Keratinocyte (primary cell): ENCODE measurements around the gene KRT79. TPM values are rescaled to one million over a fixed set of nuclear protein-coding genes. Genes with fewer than 3 reads are reported as not detected.

Experiments
- DNase-seq: peaks from one replicate; pipeline ENCODE4 v3.0.0-alpha.2; 2011; ENCODE audit warnings: low read depth, missing footprints, low spot score
- FAIRE-seq: peaks from 2 replicates; lab custom pipeline; 2011; peaks lifted over from hg19 to GRCh38; lab: Jason Lieb, UNC
- H2AFZ ChIP-seq: 2 replicates; pipeline ENCODE4 v1.6.0; 2012; ENCODE audit warnings: low read length, control low read depth, inconsistent platforms; ENCODE audit not compliant: control insufficient read depth
- H3K27ac ChIP-seq: 2 replicates; pipeline ENCODE4 v1.5.1; 2011; ENCODE audit warnings: low read length; ENCODE audit not compliant: control insufficient read depth, insufficient read depth
- H3K27me3 ChIP-seq: 3 replicates; pipeline ENCODE4 v1.6.0; 2011; ENCODE audit warnings: low read length; ENCODE audit not compliant: control insufficient read depth, insufficient read depth; ENCODE audit errors: extremely low read depth
- H3K36me3 ChIP-seq, 2 experiments: 2 replicates in 1 of 2; 3 replicates in 1 of 2; pipeline ENCODE4 v1.5.1; 2011; ENCODE audit warnings: low read length in 2 of 2, mild to moderate bottlenecking in 1 of 2; ENCODE audit not compliant: control insufficient read depth in 2 of 2, insufficient read depth in 2 of 2; ENCODE audit errors: extremely low read depth in 1 of 2
- H3K4me1 ChIP-seq: 3 replicates; pipeline ENCODE4 v1.5.1; 2011; ENCODE audit warnings: low read length; ENCODE audit not compliant: control insufficient read depth, insufficient read depth; ENCODE audit errors: extremely low read depth
- H3K4me2 ChIP-seq: 3 replicates; pipeline ENCODE4 v1.6.0; 2011; ENCODE audit warnings: low read depth, low read length; ENCODE audit not compliant: control insufficient read depth, insufficient read depth; ENCODE audit errors: extremely low read depth
- H3K4me3 ChIP-seq, 3 experiments: fragments of 200-600 bp in 1 of 3; sonication (generic) in 1 of 3; 2 replicates in 2 of 3; 3 replicates in 1 of 3; pipeline ENCODE4 v1.5.1; 2011 to 2016; ENCODE audit warnings: low read length in 3 of 3, mild to moderate bottlenecking in 3 of 3, control low read depth in 2 of 3, inconsistent platforms in 1 of 3, low read depth in 1 of 3, mixed read lengths in 1 of 3, mixed run types in 1 of 3, moderate library complexity in 1 of 3; ENCODE audit not compliant: control insufficient read depth in 2 of 3, insufficient read depth in 2 of 3; ENCODE audit errors: extremely low read depth in 1 of 3
- H3K79me2 ChIP-seq: 2 replicates; pipeline ENCODE4 v1.6.0; 2012; ENCODE audit warnings: low read length; ENCODE audit not compliant: control insufficient read depth, insufficient read depth
- H3K9ac ChIP-seq: 3 replicates; pipeline ENCODE4 v1.6.0; 2011; ENCODE audit warnings: low read length; ENCODE audit not compliant: control insufficient read depth, insufficient read depth; ENCODE audit errors: extremely low read depth
- H3K9me1 ChIP-seq: 3 replicates; pipeline ENCODE4 v1.6.0; 2011; ENCODE audit warnings: low read length; ENCODE audit not compliant: control insufficient read depth, insufficient read depth; ENCODE audit errors: extremely low read depth
- H3K9me3 ChIP-seq: 2 replicates; pipeline ENCODE4 v1.5.1; 2012; ENCODE audit warnings: low read depth, low read length; ENCODE audit not compliant: control insufficient read depth
- H4K20me1 ChIP-seq: 3 replicates; pipeline ENCODE4 v1.6.0; 2011; ENCODE audit warnings: low read length; ENCODE audit not compliant: control insufficient read depth, insufficient read depth; ENCODE audit errors: extremely low read depth
- EZH2 ChIP-seq: IDR thresholded peaks from one replicate; pipeline ENCODE4 v1.6.1; 2012; ENCODE audit warnings: inconsistent platforms, mild to moderate bottlenecking, low read length, moderate library complexity
- dilution Hi-C: fragments of 300-500 bp; cut with MboI; formaldehyde crosslinking; loops from one replicate; pipeline ENCODE4 v1.7.0; 2020; ENCODE audit warnings: low sequenced_read_pairs; ENCODE audit not compliant: extremely low pct_ligation_motif_present
- polyA plus RNA-seq, 5 experiments: library from polyadenylated mRNA; depleted of rRNA in 3 of 5; stranded (reverse) in 3 of 5; stranded (forward) in 1 of 5; unstranded in 1 of 5; fragments of >200 nt; gene quantifications; 1 replicate in 1 of 5; 2 replicates in 3 of 5; 3 replicates in 1 of 5; pipeline versions ENCODE4 v1.2.1 to v1.2.3, GENCODE V29; 2011 to 2012; ENCODE audit warnings: missing spikeins in 2 of 5, low read depth in 1 of 5, low replicate concordance in 1 of 5
- TF ChIP-seq, protein P1 (sequence below), 3 experiments: IDR thresholded peaks in 1 of 3; conservative IDR thresholded peaks in 1 of 3; optimal IDR thresholded peaks in 1 of 3; 2 replicates in 2 of 3; 3 replicates in 1 of 3; pipeline versions ENCODE3 to v1.5.1; 2011; ENCODE audit warnings: low read length in 3 of 3, mild to moderate bottlenecking in 3 of 3, moderate library complexity in 2 of 3, control low read depth in 1 of 3, inconsistent platforms in 1 of 3; ENCODE audit not compliant: insufficient read depth in 2 of 3; ENCODE audit errors: extremely low read depth in 1 of 3

Gene KRT79
- polyA plus RNA-seq, 1 donor (not counting 4 experiments of a cell fraction or from before 2014, with no cell fraction given) = 0.09 TPM

DNA sequence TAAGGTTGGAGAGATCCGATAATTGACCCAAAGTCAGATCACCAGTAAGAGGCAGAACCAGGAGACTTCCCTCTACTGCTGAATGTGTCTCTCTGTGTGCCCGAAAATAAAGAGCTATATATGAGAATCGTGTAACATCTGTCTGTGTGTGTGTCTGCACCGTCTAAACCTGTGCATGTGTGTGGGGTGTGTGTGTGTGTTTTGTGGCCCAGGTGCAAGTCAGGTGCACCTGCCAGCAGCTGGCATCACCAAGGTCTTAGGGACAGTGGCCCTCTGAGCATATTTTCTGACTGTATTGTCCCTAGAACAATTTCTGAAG is 39.4 kb upstream of the KRT79 start:
- H2AFZ ChIP-seq = no peak overlapping the region
- dilution Hi-C loops = no loop called here

DNA sequence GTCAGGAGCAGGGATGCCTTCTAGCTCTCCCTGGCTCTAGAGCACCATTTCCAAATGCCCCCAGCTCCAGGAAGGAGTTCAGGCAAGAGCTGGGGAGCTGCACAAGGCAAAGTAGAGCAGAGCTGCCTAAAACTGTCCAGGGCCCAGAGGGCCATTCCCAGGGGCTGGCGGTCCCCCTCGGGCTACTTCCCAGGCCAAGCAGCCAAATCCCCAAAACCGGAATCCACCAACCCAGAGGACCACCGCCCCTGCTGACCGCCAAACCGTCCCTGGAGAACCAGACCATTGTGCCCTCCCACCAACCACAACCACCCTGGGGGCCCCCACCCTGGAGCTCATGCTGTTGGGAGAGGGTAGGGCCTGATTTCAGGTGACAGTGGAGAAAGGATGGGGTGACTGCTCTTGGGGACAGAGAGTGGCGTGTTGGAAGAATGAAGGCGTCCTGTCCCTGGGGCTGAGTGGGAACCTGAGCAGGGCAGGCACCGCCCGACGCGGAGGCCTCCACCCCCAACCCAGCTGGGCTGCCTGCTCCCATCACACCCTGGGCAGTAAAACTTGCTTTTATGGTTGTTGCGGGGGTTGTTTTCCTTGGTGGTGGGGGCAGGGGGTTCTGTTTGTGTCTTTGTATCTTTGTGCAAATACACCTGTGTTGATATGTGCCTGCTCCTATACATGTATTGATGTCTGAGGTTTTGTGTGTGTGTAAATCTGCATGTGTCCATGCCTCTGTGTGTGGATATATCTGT is 38.7 kb upstream of the KRT79 start:
- no peaks in the 10 kb centered on the region for H3K9me3 ChIP-seq
- no peak overlapping the region for H2AFZ ChIP-seq
- H3K9me1 ChIP-seq = no peaks in the 10 kb centered on the region
- dilution Hi-C loops = no loop called here
- H3K27ac ChIP-seq = peak overlapping the region; percentile 94
- FAIRE-seq (no peak), DNase-seq (no peak)
- TF ChIP-seq, protein P1, sequence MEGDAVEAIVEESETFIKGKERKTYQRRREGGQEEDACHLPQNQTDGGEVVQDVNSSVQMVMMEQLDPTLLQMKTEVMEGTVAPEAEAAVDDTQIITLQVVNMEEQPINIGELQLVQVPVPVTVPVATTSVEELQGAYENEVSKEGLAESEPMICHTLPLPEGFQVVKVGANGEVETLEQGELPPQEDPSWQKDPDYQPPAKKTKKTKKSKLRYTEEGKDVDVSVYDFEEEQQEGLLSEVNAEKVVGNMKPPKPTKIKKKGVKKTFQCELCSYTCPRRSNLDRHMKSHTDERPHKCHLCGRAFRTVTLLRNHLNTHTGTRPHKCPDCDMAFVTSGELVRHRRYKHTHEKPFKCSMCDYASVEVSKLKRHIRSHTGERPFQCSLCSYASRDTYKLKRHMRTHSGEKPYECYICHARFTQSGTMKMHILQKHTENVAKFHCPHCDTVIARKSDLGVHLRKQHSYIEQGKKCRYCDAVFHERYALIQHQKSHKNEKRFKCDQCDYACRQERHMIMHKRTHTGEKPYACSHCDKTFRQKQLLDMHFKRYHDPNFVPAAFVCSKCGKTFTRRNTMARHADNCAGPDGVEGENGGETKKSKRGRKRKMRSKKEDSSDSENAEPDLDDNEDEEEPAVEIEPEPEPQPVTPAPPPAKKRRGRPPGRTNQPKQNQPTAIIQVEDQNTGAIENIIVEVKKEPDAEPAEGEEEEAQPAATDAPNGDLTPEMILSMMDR (optimal IDR thresholded peaks at IDR 0.05 in 1 of 3, IDR thresholded peaks at IDR 0.05 in 1 of 3, conservative IDR thresholded peaks at IDR 0.05 in 1 of 3; ENCODE audit: extremely low read depth in 1 of 3, insufficient read depth in 2 of 3, low read length in 3 of 3) = no peak
- TF ChIP-seq EZH2 = no peak
- H3K27me3 ChIP-seq = no peaks in the 10 kb centered on the region
- no peaks in the 10 kb centered on the region for H3K79me2 ChIP-seq
- peak overlapping the region; percentile 92 for H3K4me2 ChIP-seq
- H3K4me1 ChIP-seq = peaks cover 89% of the 10 kb centered on the region
- H4K20me1 ChIP-seq = no peaks in the 10 kb centered on the region
- H3K9ac ChIP-seq = peak overlapping the region; percentile 96
- H3K36me3 ChIP-seq = no peaks in the 10 kb centered on the region
- no peak overlapping the region for H3K4me3 ChIP-seq

More for the DNA sequence above, 39.4 kb upstream of the KRT79 start:
- H3K27me3 ChIP-seq = no peaks in the 10 kb centered on the region
- no peaks in the 10 kb centered on the region for H3K9me1 ChIP-seq
- H3K9me3 ChIP-seq = no peaks in the 10 kb centered on the region
- H3K36me3 ChIP-seq = no peaks in the 10 kb centered on the region
- peak overlapping the region; percentile 96 for H3K9ac ChIP-seq
- no peaks in the 10 kb centered on the region for H4K20me1 ChIP-seq
- H3K4me3 ChIP-seq = peak overlapping the region in 2 of 3 experiments; percentile 55
- H3K4me2 ChIP-seq = peak overlapping the region; percentile 92
- no peak for TF ChIP-seq EZH2
- TF ChIP-seq, protein P1 (optimal IDR thresholded peaks at IDR 0.05 in 1 of 3, IDR thresholded peaks at IDR 0.05 in 1 of 3, conservative IDR thresholded peaks at IDR 0.05 in 1 of 3; ENCODE audit: extremely low read depth in 1 of 3, insufficient read depth in 2 of 3, low read length in 3 of 3) = no peak
- H3K27ac ChIP-seq = peak overlapping the region; percentile 94
- peaks cover 91% of the 10 kb centered on the region for H3K4me1 ChIP-seq
- H3K79me2 ChIP-seq = no peaks in the 10 kb centered on the region
- no peak for FAIRE-seq
- DNase-seq = no peak
